ENCODE measurements around the gene TUBA8.
A peak's percentile ranks its signal among the peaks of the same experiment; 100 is the strongest.
"Not testable (repeated sequence)": the region's sequence is repeated elsewhere in the genome, so short reads cannot be mapped to it uniquely, and the experiment has no call there.

The TUBA8 gene

DNA sequence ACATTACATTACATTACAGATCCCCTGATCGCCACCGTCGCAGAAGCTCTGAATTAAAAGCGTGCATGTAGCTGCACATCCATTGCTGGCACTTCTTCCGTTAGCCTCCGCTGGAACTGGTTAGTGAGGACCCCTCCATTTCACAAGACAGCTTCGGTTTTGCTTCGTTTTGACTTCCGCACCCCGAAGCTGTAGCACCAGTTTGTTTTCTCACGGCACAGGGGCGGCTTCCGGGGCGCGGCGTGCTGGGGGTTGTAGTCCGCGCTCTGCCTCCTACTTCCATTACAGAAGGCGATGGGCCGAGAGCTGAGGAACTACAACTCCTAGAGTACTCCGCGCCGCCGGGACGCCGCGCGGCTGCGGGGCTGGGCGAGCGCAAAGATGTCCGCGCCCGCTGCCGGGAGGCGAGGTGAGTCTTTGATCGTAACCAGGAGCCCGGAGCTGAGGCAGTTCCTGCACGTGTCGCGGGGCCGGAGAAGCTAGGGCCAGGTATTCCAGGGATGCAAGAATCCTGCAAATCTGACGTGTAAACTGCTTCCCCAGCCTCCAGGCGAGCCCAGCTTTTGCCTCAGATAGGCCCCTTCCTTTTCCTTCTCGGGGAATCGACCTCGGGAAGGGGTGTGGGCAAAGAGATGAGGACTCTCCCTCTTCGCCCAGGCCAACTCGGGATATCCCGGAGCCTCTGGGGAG, 32.8 kb upstream of the TUBA8 start, which contains the start of gene PEX26:
Gene PEX26, plus strand, starts transcription at position 352 of the 690 bp plus-strand sequence. CDS start 387 bp downstream, outside the sequence.
- peak; percentile 95 for DNase-seq

DNA sequence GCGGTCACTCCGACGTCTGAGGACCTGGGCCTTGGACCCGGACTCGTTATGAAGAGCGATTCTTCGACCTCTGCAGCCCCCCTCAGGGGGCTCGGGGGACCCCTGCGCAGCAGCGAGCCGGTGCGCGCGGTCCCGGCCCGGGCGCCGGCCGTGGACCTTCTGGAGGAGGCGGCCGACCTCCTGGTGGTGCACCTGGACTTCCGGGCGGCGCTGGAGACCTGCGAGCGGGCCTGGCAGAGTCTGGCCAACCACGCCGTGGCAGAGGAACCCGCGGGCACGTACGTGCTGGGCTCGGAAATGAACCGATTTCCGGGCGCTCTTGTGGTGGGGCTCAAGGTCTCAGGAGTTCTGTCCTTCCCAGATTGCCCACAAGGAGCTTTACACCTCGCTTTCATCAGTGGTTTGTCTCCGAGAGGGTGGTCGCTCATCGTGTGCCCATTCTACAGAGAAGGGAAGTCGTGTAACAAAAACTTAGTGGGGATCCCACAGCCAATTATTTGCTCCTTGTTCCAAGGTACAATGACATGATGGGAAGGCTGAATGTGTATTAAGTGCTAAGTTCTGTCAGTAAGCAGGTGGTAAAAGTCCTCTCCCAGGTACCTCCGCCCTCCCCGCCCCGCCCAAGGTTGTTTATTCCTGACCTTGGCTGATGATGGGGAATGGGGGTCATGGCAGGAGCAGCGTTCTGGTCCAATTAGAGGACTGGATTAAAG, 32.1 kb upstream of the TUBA8 start:
- no peak for DNase-seq

DNA sequence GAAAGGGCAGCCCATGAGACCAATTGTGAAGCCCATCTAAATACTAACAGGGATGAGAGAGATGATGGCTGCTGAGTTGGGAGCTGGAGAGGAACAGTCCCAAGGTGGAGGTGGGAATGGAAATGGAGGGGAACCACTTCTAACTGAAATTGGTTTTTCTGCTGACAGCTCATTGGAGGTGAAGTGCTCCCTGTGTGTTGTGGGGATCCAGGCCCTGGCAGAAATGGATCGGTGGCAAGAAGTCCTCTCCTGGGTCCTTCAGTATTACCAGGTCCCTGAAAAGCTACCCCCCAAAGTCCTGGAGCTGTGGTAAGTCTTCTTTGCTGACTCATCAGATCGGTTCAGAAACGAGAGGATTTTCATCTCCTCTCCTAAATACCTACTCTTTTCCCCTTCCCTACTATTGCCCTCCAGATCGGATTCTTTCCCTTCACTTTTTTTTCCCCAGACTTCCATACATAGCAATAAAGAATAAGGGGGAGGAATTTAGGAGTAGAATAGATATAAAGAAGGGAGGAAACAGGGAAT, 30.8 kb upstream of the TUBA8 start:
- no peak for DNase-seq

DNA sequence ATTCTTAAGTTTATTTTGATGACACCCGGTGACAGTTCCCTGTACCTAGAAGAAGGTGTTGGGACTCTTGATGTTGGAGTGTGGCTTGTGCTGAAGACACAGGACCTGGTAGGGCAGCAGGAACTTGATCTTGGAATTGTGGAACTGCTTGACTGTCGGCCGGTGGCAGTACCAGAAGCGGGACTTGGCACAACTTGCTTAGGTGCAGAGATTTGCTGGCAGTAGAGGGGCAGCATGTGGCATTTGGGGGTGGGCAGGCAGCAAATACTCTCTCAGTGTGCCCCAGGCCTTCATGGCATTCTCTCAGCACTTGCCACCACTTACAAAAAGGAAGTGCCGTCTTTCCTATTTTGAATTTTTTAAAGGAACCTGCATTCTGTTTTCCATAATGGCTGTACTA, 29.2 kb upstream of the TUBA8 start:
- DNase-seq, result no peak

DNA sequence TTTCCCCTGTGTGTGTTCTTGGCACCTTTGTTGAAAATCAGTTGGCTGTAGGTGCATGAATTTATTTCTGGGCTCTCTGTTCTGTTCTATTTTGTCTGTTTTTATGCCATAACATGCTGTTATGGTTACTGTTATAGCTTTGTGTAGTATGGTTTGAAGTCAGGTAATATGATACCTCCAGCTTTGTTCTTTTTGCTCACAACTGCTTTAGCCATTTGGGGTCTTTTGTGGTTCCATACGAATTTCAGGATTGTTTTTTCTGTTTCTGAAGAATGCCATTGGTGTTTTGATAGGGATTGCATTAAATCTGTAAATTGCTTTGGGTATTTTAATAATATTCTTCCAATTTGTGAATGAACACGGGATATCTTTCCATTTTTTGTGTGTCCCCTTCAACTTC, 28.1 kb upstream of the TUBA8 start:
- no peak for DNase-seq

DNA sequence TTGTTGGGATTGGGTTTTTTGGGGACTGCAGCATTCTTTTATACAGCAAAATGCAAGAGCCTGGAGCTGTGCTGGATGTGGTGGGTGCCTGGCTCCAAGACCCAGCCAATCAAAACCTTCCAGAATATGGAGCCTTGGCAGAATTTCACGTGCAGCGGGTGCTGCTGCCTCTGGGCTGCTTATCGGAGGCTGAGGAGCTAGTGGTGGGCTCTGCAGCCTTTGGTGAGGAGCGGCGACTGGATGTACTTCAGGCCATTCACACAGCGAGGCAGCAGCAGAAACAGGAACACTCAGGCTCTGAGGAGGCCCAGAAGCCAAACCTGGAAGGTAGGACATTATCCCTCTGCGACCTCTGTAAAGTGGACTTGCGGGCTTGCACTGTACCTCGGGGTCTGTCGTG, 27.2 kb upstream of the TUBA8 start:
- no peak for DNase-seq

DNA sequence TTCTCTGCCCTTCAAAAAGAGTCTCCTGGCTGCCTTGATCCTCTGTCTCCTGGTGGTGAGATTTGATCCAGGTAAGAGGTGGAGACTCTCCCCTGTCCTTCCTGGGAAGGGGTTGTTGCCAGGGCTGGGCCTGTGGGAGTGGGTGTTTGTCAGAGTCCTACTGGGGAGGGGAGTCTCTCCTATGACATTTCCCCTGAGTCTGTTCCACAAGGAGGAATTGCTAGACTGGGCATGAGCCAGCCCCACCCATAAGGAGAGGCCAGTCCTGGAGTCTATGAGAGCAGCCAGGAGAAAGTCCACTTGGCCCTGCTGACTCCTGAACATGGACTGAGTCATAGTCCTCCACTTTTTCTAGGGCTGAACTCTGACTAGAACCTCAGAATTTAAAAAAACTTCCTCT, 25.4 kb upstream of the TUBA8 start:
- DNase-seq, result no peak

DNA sequence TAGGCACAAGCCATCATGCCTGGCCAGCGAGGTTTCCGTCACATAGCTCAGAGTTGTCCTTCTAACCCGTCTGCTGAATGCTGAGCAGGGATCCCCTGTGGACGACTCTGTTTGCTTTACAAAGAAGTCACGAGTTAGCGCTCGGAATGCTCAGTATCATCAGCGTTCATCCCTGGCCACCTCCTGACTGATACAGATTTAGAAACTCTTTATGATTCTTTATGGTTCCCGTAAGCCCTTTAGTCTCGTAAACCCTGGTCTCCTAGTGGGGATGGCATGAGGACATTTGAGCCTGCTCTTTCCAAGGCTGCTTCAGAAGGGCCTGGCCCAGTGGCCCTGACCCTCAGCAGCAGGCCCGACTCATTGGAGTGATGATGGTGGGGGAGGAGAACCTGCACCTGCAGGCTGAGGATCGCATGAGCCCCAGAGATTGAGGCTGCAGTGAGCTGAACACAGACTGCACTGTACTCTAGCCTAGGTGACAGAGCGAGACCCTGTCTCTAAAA, 23.2 kb upstream of the TUBA8 start:
- DNase-seq, result no peak

DNA sequence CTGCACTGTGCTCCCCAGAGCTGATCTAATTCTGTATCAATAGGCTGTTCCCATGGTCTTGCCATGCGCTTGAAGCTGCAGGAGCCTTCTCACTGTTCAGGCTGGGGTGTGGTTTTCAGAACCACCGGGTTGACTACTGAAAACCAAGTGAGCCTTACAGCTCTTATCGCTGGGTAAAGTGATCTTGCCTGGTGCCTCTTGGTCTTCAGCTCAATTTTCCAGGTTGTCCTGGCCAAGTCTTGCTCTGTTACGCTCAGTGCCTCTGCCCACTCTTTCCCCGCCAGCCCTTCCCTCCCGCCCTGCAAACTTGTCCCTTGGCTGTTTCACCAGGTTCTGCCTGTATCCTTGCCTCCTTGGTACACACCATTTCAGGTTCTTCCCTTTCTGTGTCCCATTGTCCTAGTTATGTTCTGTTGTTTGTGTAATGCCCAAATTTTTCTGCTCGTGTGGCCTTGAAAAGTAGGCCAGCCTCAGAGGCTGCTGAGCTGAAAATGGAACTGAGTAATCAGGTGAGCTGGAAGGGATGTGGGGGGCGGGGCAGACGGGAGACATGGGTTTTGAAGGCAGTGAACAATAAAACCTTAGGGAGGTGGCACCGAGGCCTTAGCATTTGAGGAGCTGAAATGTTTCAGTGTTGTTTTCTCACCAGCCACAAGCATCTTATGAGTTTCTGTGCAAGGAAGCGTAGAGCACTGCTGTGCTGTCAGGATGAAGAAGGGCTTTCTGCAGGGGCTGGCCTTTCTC, 21.6 kb upstream of the TUBA8 start:
- DNase-seq, result no peak

DNA sequence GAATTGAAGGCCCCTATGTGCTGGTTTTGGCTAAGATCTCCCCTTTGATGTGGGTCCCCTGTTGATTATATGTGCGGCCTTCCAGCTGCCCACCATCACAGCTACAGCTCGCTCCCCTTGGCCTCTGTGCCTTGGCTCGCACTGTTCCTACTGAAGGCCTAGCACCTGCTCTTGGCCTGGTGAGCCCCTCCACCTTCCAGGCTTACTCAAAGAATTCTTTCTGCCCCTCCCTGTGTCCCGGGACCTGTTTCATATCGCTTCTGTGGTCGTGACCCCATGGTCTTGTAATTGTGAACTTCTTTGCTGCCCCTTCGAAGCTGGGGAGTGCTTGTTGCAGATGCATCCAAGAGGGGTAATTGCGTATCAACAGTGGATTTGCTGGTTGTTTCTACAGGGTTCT, 20.3 kb upstream of the TUBA8 start:
- DNase-seq, result no peak

DNA sequence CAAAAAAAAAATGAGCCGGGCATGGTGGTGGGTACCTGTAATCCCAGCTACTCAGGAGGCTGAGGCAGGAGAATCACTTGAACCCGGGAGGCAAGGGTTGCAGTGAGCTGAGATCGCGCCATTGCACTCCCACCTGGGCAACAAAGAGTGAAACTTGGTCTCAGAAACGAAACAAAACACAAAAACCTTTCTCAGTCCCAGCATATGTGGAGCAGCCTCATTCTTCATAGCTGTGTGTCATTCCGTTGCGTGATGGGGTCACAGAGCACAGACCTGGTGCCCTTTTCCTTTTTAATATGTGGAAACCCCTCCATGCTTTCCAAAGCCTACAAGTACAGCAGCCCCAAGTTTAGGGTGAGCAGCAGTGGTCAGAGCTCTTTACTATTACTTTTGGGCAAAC, 19.1 kb upstream of the TUBA8 start:
- DNase-seq, result no peak

DNA sequence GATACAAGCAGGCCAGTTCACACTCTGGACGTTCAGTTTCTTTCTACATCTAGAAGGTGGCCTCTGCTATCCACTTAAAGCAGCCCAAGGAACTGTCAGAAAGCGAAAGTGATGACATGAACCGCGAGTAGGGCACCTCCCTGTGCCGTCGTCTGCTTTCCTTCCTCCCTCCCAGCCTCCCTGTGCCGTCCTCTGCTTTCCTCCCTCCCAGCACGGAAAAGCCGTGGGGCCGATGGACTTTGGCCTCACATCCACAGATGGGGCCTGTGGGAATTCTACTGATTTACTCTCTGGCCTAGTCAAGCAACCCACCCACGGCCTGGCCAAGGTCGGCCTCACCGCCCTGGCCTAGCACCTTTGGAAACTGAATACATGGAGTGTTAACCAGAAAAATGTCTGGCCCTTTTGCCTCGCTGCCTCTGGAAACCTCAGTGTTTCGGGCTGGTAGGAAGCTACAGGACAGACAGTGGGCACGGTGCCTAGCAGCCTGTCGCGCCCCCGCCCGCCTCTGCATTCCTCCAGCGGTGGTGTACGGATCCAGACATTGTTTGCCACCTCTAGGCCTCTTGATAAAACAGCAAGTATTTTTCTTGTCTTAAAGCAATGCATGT, 18.6 kb upstream of the TUBA8 start:
- DNase-seq, result no peak

DNA sequence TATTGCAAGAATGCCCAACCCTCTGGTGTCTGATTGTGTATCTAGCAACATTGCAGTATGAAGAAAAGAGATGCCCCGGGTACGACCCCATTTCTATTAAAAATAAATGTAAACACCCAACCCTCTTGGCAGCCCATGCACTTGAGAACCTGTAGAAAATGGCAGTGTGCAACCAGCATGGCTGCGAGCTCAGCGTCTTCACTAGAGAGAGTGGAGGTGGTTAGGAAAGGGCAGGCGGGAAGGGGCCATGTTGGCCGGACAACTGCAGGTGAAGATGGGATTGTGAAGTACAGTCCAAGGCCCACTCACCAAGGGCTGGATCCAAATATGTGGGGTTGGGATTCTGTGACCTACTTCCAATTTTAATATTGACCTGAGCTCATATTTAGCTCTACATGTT, 16.9 kb upstream of the TUBA8 start:
- DNase-seq, result no peak

DNA sequence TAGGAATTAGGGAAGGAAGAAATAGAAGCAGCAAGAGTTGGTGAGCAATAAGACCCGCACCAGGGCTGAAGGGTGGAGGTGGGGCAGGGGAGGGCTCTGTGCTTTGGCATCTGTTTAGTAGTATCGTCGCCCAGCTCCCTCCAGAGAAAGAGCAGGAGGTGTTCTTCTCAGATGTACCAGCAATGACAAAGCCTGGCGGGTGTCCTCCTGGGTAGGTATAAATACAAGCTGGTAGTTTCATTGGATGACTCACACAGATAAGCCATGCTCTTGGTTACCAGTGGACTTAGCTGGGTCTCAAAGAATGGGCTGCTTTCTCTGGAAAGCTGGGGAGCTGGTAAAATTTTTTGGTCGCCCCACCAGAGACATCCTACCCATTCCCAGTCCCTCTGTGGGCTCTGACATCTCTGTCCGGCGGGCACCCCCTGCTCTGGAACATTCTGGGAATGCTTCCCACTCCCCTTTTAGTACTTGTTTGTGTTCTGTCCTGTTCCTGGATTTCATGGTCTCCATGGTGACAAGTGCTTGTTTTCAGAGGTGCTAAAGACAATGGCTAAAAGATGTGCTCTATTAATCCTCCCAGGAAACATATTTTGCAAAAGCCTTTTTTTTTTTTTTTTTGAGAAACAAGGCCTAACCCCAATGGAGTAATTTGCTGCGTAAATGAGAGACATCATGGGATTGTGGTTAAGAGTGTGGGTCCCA, 15.4 kb upstream of the TUBA8 start:
- DNase-seq, result no peak

DNA sequence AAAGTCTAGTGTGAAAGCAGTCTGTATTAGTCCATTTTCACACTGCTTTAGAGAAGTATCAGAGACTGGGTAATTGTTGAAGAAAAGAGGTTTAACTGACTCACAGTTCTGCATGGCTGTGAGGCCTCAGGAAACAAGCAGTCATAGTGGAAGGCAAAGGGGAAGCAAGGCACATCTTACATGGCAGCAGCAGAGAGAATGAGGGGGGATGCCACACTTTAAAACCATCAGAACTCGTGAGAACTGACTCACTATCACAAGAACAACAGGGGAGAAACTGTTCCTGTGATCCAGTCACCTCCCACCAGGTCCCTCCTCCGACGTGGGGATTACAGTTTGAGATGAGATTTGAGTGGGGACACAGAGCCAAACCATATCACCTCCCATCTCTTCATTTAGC, 13.8 kb upstream of the TUBA8 start:
- no peak for DNase-seq

DNA sequence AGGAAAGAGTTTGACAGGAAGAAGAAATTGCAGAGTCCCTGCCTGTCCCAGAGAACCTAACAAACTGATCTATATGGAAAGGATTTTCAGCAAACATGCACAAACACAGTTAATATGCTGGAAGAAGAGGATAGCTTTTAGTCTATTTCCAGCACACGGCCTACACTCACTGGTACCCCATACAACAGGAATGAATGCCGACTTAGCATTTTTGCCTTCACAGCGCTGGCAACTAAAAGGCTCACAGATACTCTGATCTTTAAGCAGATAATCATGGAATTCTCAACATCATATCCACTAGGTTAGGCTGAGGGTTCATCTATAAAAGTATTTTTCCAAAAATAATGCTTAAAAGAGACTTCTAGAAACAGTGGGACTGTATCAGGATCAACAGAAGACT, 9.8 kb upstream of the TUBA8 start:
- no peak for DNase-seq

DNA sequence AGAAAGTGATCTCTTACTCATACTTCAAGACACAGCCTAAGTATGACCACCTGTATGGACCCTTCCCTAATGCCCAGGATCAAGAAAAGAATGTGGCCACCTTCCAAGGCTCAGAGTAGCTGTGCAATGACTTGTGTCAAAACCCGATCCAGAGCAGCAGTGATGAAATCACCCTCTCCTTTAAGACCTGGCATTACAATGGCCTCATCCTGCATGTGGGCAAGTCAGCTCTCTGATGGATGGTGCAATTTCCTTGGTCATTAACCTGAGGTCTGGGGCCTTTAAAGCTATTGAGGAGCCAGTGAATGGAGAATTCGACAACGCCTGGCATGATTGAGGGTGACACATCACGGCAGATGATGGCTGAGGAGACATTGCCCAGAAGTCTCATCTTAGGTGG, 9.1 kb upstream of the TUBA8 start:
- no peak for DNase-seq

DNA sequence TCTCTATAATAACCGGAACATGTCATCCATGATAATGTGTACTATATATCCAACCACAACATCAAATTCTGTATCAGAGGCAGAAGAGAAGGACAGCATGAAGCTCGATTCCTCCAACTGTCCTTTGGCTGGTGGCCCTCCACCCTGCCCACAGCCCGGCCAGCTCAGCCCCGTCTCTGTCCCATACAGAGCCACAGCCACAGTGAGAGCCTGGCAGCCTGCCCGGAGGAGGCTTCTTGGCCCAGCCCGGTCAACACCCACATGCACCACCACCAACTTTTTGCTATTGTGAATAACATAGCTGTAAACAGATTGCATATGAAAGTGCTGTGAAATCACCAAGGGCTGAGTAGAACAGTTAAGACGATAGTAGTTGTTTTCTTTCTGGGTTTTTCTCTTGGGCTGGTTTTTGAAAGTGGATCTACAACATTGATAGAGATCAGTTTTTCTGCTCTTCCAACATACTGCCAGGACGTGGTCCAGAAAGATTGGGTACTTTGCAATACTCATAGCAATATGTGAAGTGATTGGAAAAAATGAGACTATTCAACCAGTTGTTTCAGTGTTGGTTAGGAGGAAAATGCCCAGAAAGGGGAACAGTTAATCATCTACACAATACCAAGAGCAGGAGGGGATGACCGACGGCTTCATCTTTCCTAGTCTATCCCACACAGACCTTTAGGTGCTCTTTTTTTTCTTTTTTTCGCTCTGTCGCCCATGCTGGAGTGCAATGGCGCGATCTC, 6.9 kb upstream of the TUBA8 start:
- no peak for DNase-seq

DNA sequence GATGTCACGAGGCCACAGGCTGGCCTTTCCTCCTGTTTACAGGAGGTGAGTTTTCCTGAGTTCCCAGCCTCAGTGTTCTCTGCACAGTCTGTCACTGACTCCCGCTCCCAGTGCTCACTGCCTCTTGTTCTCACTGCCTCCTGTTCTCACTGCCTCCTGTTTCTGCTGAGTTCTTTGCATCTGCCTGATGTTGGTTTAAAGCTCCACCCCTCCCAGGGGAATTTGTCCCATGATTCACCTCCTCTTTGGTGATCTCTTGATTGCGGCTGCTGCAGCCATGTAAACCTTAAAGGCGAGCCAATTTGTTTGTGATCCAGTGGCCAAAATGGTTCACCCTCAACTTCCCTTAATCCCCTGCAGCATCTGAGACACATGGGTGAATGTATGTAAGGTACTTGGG, 6.0 kb upstream of the TUBA8 start:
- no peak for DNase-seq

DNA sequence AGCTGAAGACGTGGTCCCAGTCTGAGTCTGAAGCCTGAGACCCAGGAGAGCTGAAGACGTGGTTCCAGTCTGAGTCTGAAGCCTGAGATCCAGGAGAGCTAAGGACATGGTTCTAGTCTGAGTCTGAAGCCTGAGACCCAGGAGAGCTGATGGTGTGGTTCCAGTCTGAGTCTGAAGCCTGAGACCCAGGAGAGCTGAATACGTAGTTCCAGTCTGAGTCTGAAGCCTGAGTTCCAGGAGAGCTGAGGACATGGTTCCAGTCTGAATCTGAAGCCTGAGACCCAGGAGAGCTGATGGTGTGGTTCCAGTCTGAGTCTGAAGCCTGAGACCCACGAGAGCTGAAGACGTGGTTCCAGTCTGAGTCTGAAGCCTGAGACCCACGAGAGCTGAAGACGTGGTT, 4.6 kb upstream of the TUBA8 start:
- not testable (repeated sequence) for DNase-seq

DNA sequence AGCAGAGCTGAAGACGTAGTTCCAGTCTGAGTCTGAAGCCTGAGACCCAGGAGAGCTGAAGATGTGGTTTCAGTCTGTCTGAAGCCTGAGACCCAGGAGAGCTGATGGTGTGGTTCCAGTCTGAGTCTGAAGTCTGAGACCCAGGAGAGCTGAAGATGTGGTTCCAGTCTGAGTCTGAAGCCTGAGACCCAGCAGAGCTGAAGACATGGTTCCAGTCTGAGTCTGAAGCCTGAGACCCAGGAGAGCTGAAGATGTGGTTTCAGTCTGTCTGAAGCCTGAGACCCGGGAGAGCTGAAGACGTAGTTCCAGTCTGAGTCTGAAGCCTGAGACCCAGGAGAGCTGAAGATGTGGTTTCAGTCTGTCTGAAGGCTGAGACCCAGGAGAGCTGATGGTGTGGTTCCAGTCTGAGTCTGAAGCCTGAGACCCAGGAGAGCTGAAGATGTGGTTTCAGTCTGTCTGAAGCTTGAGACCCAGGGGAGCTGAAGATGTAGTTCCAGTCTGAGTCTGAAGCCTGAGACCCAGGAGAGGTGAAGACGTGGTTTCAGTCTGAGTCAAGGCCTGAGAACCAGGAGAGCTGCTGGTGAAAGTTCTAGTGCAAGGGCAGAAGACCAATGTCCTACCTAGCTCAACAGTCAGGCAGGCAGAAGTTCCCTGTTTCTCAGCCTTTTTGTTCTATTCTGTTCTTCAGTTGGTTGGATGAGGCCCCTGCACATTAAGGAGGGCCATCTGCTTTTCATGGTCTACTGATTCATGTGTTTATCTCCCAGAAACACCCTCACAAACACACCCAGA, 3.9 kb upstream of the TUBA8 start:
- DNase-seq, result not testable (repeated sequence)

All from CD4-positive, alpha-beta T cell treated with Interleukin-15 for 1 hour (primary cell).